HG02759 (cell line): ENCODE data around the gene CHST11.
"Not testable (repeated sequence)": the region's sequence is repeated elsewhere in the genome, so short reads cannot be mapped to it uniquely, and the experiment has no call there.

Experiments
- ATAC-seq: cut with Tn5 transposase; IDR thresholded peaks from one replicate; pipeline ENCODE4 v1.9.1; 2021; ENCODE audit warnings: mild to moderate bottlenecking, moderate library complexity; ENCODE audit not compliant: unreplicated experiment

The CHST11 gene

GRCh38 chr12:104555648-104556047, 98.9 kb downstream of the CHST11 start:
- ATAC-seq, result no peak

GRCh38 chr12:104557488-104558195, 100.9 kb downstream of the CHST11 start:
- ATAC-seq, result no peak

- no peak for ATAC-seq
These were observed 104.1 kb downstream of the CHST11 start for GRCh38 chr12:104560881-104561280.

GRCh38 chr12:104562763-104563162, 106.0 kb downstream of the CHST11 start:
- ATAC-seq, result no peak

- ATAC-seq, result not testable (repeated sequence)
These were observed 107.9 kb downstream of the CHST11 start for GRCh38 chr12:104564662-104565061.

- no peak for ATAC-seq
These were observed 109.0 kb downstream of the CHST11 start for GRCh38 chr12:104565606-104566243.

GRCh38 chr12:104566244-104566993, 109.7 kb downstream of the CHST11 start:
- ATAC-seq, result no peak

- no peak for ATAC-seq
These were observed 111.2 kb downstream of the CHST11 start for GRCh38 chr12:104567832-104568486.

- ATAC-seq, result no peak
These were observed 111.7 kb downstream of the CHST11 start for GRCh38 chr12:104568487-104568868.

- ATAC-seq, result no peak
These were observed 112.2 kb downstream of the CHST11 start for GRCh38 chr12:104568935-104569334.

GRCh38 chr12:104569346-104570173, 112.8 kb downstream of the CHST11 start:
- peak; percentile 86 for ATAC-seq

GRCh38 chr12:104570174-104570907, 113.6 kb downstream of the CHST11 start:
- peak; percentile 9 for ATAC-seq

GRCh38 chr12:104571328-104571727, 114.6 kb downstream of the CHST11 start:
- ATAC-seq, result peak; percentile 36

GRCh38 chr12:104574353-104574752, 117.6 kb downstream of the CHST11 start:
- ATAC-seq, result not testable (repeated sequence)

- not testable (repeated sequence) for ATAC-seq
These were observed 118.0 kb downstream of the CHST11 start for GRCh38 chr12:104574758-104575157.

- no peak for ATAC-seq
These were observed 118.9 kb downstream of the CHST11 start for GRCh38 chr12:104575442-104576186.

- no peak for ATAC-seq
These were observed 119.5 kb downstream of the CHST11 start for GRCh38 chr12:104576187-104576778.

- no peak for ATAC-seq
These were observed 120.3 kb downstream of the CHST11 start for GRCh38 chr12:104576980-104577580.
